ENCODE data around the gene HOXD13. TPM values are rescaled to one million over a fixed set of nuclear protein-coding genes. Genes with fewer than 3 reads are reported as not detected.

HOXD13 gene
- total RNA-seq, 1 experiment from 2014 or later: not detected

DNA sequence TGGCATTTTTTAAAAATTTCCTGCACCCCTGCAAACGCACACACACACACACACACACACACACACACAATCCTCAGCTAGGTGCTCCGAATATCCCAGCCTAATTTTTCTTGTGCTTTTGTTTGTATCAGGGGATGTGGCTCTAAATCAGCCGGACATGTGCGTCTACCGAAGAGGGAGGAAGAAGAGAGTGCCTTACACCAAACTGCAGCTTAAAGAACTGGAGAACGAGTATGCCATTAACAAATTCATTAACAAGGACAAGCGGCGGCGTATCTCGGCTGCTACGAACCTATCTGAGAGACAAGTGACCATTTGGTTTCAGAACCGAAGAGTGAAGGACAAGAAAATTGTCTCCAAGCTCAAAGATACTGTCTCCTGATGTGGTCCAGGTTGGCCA is 1.8 kb downstream of the HOXD13 start:
- ChIA-PET CTCF (interaction anchor here (0.7 to 4.6 kb wide), 9 partner anchors 9 to 1122 kb away, joined by 3 to 38 read pairs (median 3); no protein-coding TSS in a partner anchor), POLR2A (interaction anchor here (1.0 kb wide), 1 partner anchor 830 kb away, joined by 3 read pairs; no protein-coding TSS in a partner anchor)
- Mint-ChIP-seq H3K27me3 (ENCODE audit: insufficient read depth, unreplicated experiment) (peaks cover 75% of the 10 kb centered on the region), H3K36me3 (ENCODE audit: insufficient read depth, unreplicated experiment) (no peaks in the 10 kb centered on the region), H3K4me3 (ENCODE audit: unreplicated experiment) (no peak overlapping the region), H3K9me3 (ENCODE audit: unreplicated experiment) (no peaks in the 10 kb centered on the region), H3K27ac (ENCODE audit: low read depth, unreplicated experiment) (no peak overlapping the region), H3K4me1 (ENCODE audit: insufficient read depth, unreplicated experiment) (peaks cover 13% of the 10 kb centered on the region)
- no peak for DNase-seq (ENCODE audit: unreplicated experiment)
- intact Hi-C loops (cut with micrococcal nuclease): no loop called here
- no TSS peak for BruUV-seq (replicated peaks)
- TF ChIP-seq, protein P1, sequence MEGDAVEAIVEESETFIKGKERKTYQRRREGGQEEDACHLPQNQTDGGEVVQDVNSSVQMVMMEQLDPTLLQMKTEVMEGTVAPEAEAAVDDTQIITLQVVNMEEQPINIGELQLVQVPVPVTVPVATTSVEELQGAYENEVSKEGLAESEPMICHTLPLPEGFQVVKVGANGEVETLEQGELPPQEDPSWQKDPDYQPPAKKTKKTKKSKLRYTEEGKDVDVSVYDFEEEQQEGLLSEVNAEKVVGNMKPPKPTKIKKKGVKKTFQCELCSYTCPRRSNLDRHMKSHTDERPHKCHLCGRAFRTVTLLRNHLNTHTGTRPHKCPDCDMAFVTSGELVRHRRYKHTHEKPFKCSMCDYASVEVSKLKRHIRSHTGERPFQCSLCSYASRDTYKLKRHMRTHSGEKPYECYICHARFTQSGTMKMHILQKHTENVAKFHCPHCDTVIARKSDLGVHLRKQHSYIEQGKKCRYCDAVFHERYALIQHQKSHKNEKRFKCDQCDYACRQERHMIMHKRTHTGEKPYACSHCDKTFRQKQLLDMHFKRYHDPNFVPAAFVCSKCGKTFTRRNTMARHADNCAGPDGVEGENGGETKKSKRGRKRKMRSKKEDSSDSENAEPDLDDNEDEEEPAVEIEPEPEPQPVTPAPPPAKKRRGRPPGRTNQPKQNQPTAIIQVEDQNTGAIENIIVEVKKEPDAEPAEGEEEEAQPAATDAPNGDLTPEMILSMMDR (IDR thresholded peaks at IDR 0.05; ENCODE audit: unreplicated experiment): no peak

DNA sequence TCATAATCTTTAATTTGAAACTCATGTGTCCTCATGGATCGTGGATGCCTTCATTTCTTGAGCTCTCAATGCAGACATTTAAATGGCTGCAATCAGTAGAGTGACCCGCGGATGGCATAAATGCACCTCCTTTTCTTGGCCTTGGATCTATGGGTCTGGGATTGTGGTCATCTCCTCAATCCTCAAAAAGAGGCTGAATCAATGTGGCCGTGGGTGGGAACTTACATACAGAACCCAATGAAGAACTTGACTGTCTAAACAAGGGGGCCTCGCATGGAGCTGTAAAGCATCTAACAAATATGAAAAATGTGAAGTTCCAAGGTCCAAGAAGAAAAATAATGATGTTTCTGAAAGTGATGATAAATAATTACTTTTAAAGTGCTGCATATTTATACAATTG is 2.9 kb downstream of the HOXD13 start:
- DNase-seq (ENCODE audit: unreplicated experiment): no peak
- CTCF ChIA-PET: interaction anchor here (0.6 to 4.6 kb wide), 10 partner anchors 7 to 1397 kb away, joined by 3 to 38 read pairs (median 4); no protein-coding TSS in a partner anchor
- Mint-ChIP-seq H3K4me1 (ENCODE audit: insufficient read depth, unreplicated experiment) (peaks cover 13% of the 10 kb centered on the region), H3K36me3 (ENCODE audit: insufficient read depth, unreplicated experiment) (no peaks in the 10 kb centered on the region), H3K4me3 (ENCODE audit: unreplicated experiment) (no peak overlapping the region), H3K9me3 (ENCODE audit: unreplicated experiment) (no peaks in the 10 kb centered on the region), H3K27me3 (ENCODE audit: insufficient read depth, unreplicated experiment) (peaks cover 65% of the 10 kb centered on the region), H3K27ac (ENCODE audit: low read depth, unreplicated experiment) (no peak overlapping the region)
- intact Hi-C loops (cut with micrococcal nuclease): loop anchor here (5.0 kb wide), 2 partner anchors 1063 to 1393 kb away; no protein-coding TSS in a partner anchor
- TF ChIP-seq, protein P1 (IDR thresholded peaks at IDR 0.05; ENCODE audit: unreplicated experiment): no peak
- POLR2A ChIA-PET: interaction anchor here (0.8 to 1.5 kb wide), 3 partner anchors 789 to 1097 kb away, joined by 3 to 5 read pairs (median 3); partner anchors contain the start of gene ATF2
- BruUV-seq (replicated peaks): no TSS peak

DNA sequence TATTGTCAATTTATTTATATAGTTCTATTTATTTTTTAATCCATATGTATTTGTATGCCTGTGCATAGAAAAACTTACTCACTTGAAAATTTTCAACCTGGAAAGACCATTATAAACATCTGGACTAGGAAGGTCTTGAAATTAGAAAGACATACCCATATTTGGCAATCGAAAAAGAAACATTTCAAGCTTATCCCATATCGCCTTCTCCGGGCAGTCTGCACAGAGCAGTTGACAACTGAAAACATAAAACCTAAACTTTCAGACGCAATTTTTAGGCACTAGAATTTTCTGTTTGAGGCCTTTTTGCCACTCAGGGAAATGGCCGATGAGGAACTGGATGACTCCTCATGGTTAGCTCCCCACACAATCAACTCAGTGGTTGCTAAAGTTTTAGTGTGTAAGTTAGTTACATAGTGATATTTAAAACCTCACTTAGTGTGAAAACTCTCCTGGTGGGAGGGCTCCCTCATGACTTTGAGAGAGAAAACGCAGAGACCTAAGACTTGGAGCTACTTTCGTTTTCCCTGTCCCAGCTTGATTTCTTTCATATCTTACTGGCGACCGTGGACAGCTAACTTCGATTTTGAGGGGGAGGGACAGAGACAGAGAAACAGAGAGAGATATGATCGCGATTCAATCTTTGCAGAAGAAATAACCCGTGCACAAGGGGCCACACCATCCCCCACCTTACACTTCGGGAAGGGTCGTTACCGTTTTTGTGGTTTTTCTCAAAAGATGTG is 3.9 kb downstream of the HOXD13 start:
- intact Hi-C loops (cut with micrococcal nuclease): loop anchor here (2.0 to 5.0 kb wide), 4 partner anchors 406 to 1394 kb away; no protein-coding TSS in a partner anchor
- H3K4me3 Mint-ChIP-seq (ENCODE audit: unreplicated experiment): peak overlapping the region; percentile 77
- no TSS peak for BruUV-seq (replicated peaks)
- POLR2A ChIA-PET: interaction anchor here (0.7 to 2.0 kb wide), 9 partner anchors 10 to 928 kb away, joined by 3 to 5 read pairs (median 4); partner anchors contain the start of gene ATF2
- H3K27ac Mint-ChIP-seq (ENCODE audit: low read depth, unreplicated experiment): peak overlapping the region; percentile 71
- no peaks in the 10 kb centered on the region for H3K36me3 Mint-ChIP-seq (ENCODE audit: insufficient read depth, unreplicated experiment)
- H3K9me3 Mint-ChIP-seq (ENCODE audit: unreplicated experiment): no peaks in the 10 kb centered on the region
- CTCF ChIA-PET: interaction anchor here (0.6 to 4.6 kb wide), 49 partner anchors 8 to 1791 kb away, joined by 3 to 43 read pairs (median 4); no protein-coding TSS in a partner anchor
- peaks cover 13% of the 10 kb centered on the region for H3K4me1 Mint-ChIP-seq (ENCODE audit: insufficient read depth, unreplicated experiment)
- TF ChIP-seq, protein P1 (IDR thresholded peaks at IDR 0.05; ENCODE audit: unreplicated experiment): no peak
- H3K27me3 Mint-ChIP-seq (ENCODE audit: insufficient read depth, unreplicated experiment): peaks cover 55% of the 10 kb centered on the region
- DNase-seq (ENCODE audit: unreplicated experiment): peak; percentile 56
